Activated CD8-positive, alpha-beta T cell treated with anti-CD3 and anti-CD28 coated beads, Interleukin-2, amount 10 ng/mL, durations not matched to agents 7 days and 5 days (primary cell): ENCODE measurements around the gene NGFR. TPM values are rescaled to one million over a fixed set of nuclear protein-coding genes. Genes with fewer than 3 reads are reported as not detected.
"Not testable (repeated sequence)": the region's sequence is repeated elsewhere in the genome, so short reads cannot be mapped to it uniquely, and the experiment has no call there.

Experiments
- ATAC-seq: fragments of 150-1000 bp; cut with Tn5 transposase; one replicate; pipeline ENCODE4 v1.10.0; 2021; ENCODE audit warnings: moderate library complexity
- CTCF ChIA-PET: fragments of 350-600 bp; sonication (Branson Sonifier 250); formaldehyde crosslinking; loops from one replicate; lab custom pipeline; 2021; ENCODE audit warnings: antibody characterized with exemption; lab: Charles Lee
- POLR2A ChIA-PET: fragments of 350-600 bp; sonication (Branson Sonifier 250); formaldehyde crosslinking; loops from one replicate; lab custom pipeline; 2021; ENCODE audit warnings: antibody characterized with exemption; lab: Charles Lee
- DNase-seq: peaks from one replicate; pipeline ENCODE4 v3.0.0-alpha.2; 2020
- H3K27ac Mint-ChIP-seq: one replicate; pipeline ENCODE4 v1.8.0; 2021; ENCODE audit warnings: mild to moderate bottlenecking, mixed read lengths
- H3K27me3 Mint-ChIP-seq: one replicate; pipeline ENCODE4 v1.8.0; 2021; ENCODE audit warnings: low read depth, mixed read lengths
- H3K36me3 Mint-ChIP-seq: one replicate; pipeline ENCODE4 v1.8.0; 2021; ENCODE audit warnings: low read depth, mixed read lengths
- H3K4me1 Mint-ChIP-seq: one replicate; pipeline ENCODE4 v1.8.0; 2021; ENCODE audit warnings: low read depth, mixed read lengths
- H3K4me3 Mint-ChIP-seq: one replicate; pipeline ENCODE4 v1.8.0; 2021; ENCODE audit warnings: mild to moderate bottlenecking, mixed read lengths
- H3K9me3 Mint-ChIP-seq: one replicate; pipeline ENCODE4 v1.8.0; 2022; ENCODE audit warnings: mixed read lengths; ENCODE audit not compliant: insufficient read depth
- total RNA-seq, 2 experiments: library from RNA; stranded (reverse); gene quantifications; one replicate each; pipeline ENCODE4 v1.2.3, GENCODE V29; 2021

The NGFR gene
- total RNA-seq, 2 experiments from 2014 or later = 0.11 TPM; not detected in 1

DNA sequence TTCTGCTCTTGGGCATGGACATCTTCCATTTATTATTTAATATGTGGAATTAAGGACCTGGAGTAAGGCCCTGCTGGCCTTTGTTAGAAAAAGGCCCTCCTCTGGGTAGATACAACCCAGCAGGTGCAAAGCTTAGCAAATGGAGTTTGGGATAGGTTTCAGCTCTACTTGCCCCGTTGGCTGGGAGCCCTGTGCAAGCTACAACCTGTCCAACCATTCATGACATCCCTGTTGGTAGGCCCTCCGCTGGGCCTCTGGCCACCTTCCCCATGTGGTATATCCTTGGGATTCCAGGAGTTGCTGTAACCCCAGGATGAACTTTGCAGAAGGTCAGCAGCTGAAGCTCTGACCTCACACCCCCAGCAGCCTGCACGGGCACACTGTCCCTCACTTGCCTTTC is 6.4 kb downstream of the NGFR start:
- Mint-ChIP-seq H3K27me3 (peaks cover 61% of the 10 kb centered on the region), H3K27ac (no peak overlapping the region), H3K36me3 (no peaks in the 10 kb centered on the region), H3K4me3 (no peak overlapping the region), H3K9me3 (no peaks in the 10 kb centered on the region), H3K4me1 (peaks cover 14% of the 10 kb centered on the region)
- ATAC-seq = no peak
- DNase-seq = no peak
- ChIA-PET POLR2A (interaction anchor here (1.1 kb wide), 1 partner anchor 14 kb away, joined by 4 read pairs; no protein-coding TSS in a partner anchor), CTCF (interaction anchor here (0.9 to 2.1 kb wide), 2 partner anchors 13 to 55 kb away, joined by 3 to 7 read pairs; no protein-coding TSS in a partner anchor)

DNA sequence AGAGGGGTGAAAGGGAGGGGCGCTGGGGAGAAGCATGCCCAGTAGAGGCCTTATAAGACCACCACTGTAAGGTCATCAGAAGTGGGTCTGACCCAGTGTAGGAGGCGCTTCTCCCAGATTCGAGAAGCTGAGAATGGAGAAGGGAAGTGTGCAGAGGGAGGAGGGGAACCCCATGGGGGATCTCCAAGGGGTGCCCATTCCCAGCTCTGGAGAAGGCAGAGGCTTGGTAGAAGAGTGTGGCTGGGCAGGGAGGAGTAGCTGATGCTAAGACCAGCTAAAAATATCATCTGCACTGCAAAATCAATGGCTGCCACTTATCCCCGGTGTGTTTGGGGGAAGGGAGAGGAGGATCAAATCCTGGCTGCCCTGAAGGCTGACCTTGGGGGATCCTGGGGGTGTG is 7.2 kb downstream of the NGFR start:
- no peak for DNase-seq
- Mint-ChIP-seq H3K4me3 (no peak overlapping the region), H3K27me3 (peaks cover 55% of the 10 kb centered on the region), H3K9me3 (no peaks in the 10 kb centered on the region), H3K4me1 (peaks cover 7% of the 10 kb centered on the region), H3K36me3 (no peaks in the 10 kb centered on the region), H3K27ac (no peak overlapping the region)
- ChIA-PET CTCF (interaction anchor here (2.1 kb wide), 1 partner anchor 54 kb away, joined by 7 read pairs; no protein-coding TSS in a partner anchor), POLR2A (interaction anchor here (1.1 kb wide), 1 partner anchor 13 kb away, joined by 4 read pairs; no protein-coding TSS in a partner anchor)
- no peak for ATAC-seq

DNA sequence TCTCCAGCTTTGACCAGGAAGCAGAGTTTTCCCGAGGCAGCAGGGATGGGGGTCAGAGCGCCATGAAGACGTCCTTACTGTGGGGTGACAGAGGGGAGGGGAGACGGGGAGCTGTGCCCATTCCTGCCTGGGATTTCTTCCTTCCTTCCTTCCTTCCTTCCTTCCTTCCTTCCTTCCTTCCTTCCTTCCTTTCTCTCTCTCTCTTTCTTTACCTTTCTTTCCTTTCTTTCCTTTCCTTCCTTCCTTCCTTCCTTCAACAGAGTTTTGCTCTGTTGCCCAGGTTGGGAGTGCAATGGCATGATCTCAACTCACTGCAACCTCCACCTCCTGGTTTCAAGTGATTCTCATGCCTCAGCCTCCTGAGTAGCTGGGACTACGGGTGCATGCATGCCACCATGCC is 7.6 kb downstream of the NGFR start:
- ATAC-seq, DNase-seq, POLR2A ChIA-PET, H3K4me3 Mint-ChIP-seq, H3K9me3 Mint-ChIP-seq, H3K27ac Mint-ChIP-seq, H3K36me3 Mint-ChIP-seq, H3K4me1 Mint-ChIP-seq: not testable (repeated sequence)
- H3K27me3 Mint-ChIP-seq = peaks cover 53% of the 10 kb centered on the region
- CTCF ChIA-PET = interaction anchor here (2.1 kb wide), 1 partner anchor 54 kb away, joined by 7 read pairs; no protein-coding TSS in a partner anchor

DNA sequence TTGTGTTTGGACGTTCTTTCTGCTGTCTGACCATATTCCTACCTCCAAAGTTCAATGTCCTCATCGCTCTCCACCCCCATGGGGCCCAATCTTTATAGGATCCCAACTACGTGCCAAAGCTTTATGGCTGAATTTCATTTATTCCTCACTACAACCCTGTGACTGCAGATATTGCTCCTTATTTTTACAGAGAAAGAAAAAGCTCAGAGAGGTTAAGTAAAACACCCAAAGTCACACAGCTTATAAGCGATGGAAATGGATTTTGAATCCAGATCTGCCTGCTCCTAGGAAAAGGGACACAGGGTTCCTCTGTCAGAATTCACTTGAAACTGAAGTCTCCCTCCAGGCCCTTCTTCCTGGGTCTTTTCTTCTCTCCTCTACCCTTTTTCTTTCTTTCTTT is 9.3 kb downstream of the NGFR start:
- ATAC-seq (no peak), DNase-seq (no peak)
- no peaks in the 10 kb centered on the region for H3K36me3 Mint-ChIP-seq
- ChIA-PET CTCF (interaction anchor here (1.1 kb wide), 1 partner anchor 52 kb away, joined by 3 read pairs; no protein-coding TSS in a partner anchor), POLR2A (no interaction called here)
- no peaks in the 10 kb centered on the region for H3K4me1 Mint-ChIP-seq
- no peak overlapping the region for H3K4me3 Mint-ChIP-seq
- H3K27me3 Mint-ChIP-seq = peaks cover 40% of the 10 kb centered on the region
- no peaks in the 10 kb centered on the region for H3K9me3 Mint-ChIP-seq
- H3K27ac Mint-ChIP-seq = no peak overlapping the region

DNA sequence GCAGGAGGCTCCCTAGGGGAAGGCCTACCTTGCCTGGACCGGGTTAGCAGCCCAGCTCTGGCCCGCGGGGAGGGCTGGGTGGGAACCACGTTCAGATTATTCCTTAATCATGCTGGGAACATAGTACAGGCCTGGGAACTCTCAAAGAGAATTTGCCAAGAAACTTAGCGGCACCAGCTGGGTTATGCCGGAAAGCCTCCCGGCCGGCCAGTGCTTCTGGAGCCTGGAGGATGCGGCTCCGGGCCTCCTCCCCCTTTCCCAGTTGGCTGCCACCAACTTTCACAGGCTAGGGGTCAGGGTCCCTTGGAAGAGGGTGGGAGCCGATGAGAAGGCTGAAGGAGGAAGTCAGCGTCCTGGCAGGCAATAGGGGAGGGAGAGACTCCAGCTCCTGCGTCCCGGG is 10.8 kb downstream of the NGFR start:
- no peak for ATAC-seq
- ChIA-PET CTCF (interaction anchor here (0.9 kb wide), 1 partner anchor 52 kb away, joined by 3 read pairs; no protein-coding TSS in a partner anchor), POLR2A (interaction anchor here (0.5 kb wide), 1 partner anchor 288 kb away, joined by 3 read pairs; no protein-coding TSS in a partner anchor)
- DNase-seq = no peak
- no peak overlapping the region for H3K4me3 Mint-ChIP-seq
- H3K27ac Mint-ChIP-seq = no peak overlapping the region
- no peaks in the 10 kb centered on the region for H3K36me3 Mint-ChIP-seq
- H3K4me1 Mint-ChIP-seq = no peaks in the 10 kb centered on the region
- peaks cover 33% of the 10 kb centered on the region for H3K27me3 Mint-ChIP-seq
- no peaks in the 10 kb centered on the region for H3K9me3 Mint-ChIP-seq

DNA sequence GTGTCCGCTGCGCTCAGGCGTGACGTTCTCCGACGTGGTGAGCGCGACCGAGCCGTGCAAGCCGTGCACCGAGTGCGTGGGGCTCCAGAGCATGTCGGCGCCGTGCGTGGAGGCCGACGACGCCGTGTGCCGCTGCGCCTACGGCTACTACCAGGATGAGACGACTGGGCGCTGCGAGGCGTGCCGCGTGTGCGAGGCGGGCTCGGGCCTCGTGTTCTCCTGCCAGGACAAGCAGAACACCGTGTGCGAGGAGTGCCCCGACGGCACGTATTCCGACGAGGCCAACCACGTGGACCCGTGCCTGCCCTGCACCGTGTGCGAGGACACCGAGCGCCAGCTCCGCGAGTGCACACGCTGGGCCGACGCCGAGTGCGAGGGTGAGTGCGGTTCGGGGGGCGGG is 11.2 kb downstream of the NGFR start:
- DNase-seq (no peak), ATAC-seq (no peak)
- ChIA-PET POLR2A (no interaction called here), CTCF (interaction anchor here (3.2 kb wide), 1 partner anchor 10 kb away, joined by 12 read pairs; no protein-coding TSS in a partner anchor)
- Mint-ChIP-seq H3K4me3 (no peak overlapping the region), H3K27ac (no peak overlapping the region), H3K9me3 (no peaks in the 10 kb centered on the region), H3K36me3 (no peaks in the 10 kb centered on the region), H3K4me1 (no peaks in the 10 kb centered on the region), H3K27me3 (peaks cover 32% of the 10 kb centered on the region)

DNA sequence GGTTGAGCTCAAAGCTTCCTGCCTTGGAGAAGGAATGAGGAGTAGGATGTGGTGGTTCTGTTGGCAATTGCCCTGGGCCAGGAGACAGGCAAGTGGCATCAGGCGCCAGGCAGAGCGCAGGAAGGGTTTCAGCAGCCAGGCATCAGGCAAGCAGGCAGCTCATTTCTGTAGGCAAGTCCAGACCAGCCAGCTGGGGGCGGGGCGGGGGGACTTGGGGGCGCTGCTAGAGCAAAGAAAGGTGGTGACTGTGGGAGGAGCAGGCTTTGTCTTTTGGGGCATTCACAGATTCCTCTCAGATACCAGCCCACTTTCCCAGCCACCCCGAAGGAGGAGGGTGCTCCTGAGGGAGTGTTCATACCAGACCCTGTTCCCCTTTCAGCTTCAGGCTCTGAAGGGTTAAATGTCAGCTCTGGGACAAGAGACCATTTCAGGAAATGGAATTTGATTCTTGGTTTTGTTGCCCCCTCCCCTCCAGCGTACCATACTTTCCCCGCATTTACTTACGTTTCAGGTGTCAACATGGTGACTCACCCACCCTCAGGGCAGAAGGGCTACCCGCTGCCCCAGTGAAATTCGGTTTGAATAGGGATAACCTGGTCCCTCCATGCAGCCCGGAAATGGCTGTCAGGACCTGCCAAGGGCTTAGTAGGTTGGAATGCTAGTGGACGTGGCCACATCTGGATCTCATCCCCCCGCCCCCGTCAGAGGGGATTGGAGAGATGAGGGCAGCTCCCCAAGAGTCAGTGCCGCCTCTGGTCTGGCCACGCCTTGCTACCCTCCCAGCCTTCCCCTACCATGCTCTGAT is 13.2 kb downstream of the NGFR start:
- ATAC-seq (no peak), DNase-seq (no peak)
- ChIA-PET POLR2A (no interaction called here), CTCF (interaction anchor here (0.9 to 3.2 kb wide), 3 partner anchors 12 to 73 kb away, joined by 3 to 12 read pairs (median 3); no protein-coding TSS in a partner anchor)
- peaks cover 25% of the 10 kb centered on the region for H3K27me3 Mint-ChIP-seq
- H3K36me3 Mint-ChIP-seq = no peaks in the 10 kb centered on the region
- H3K27ac Mint-ChIP-seq = no peak overlapping the region
- H3K4me1 Mint-ChIP-seq = no peaks in the 10 kb centered on the region
- no peak overlapping the region for H3K4me3 Mint-ChIP-seq
- no peaks in the 10 kb centered on the region for H3K9me3 Mint-ChIP-seq

DNA sequence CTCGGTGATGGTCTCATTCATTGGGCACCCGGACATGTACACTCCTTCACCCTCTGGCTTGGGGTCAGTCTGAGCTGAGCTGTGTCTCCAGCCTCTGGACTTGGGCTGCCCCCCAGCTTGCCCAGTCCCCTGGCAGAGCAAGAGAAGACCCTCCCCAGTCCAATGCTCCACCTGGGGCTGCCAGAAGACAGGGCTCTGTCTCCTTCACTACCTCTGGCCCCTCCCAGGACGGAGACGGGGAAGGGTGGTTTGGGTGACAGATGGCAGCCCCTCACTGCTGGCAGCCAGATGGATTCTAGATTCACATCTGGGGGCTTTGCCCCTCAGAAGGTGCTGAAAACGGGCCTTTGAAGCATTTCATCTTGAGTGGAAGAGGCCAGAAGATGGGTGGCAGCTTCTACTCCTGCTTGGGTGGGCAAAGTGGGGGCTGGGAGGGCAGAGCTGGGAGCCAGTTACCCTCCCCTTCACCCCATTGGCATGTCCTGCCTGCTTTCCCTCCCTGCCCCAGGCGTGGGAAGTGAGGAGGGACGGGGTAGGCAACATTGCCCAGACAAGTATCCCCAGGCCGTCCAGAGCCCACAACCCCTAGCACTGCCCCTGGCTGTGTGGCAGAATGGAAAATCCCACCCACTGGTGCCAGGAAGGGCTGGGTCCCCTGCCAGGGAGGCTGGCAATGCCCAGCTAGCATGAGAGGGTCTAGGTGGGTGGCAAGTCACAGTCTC is 13.9 kb downstream of the NGFR start:
- H3K4me3 Mint-ChIP-seq = no peak overlapping the region

DNA sequence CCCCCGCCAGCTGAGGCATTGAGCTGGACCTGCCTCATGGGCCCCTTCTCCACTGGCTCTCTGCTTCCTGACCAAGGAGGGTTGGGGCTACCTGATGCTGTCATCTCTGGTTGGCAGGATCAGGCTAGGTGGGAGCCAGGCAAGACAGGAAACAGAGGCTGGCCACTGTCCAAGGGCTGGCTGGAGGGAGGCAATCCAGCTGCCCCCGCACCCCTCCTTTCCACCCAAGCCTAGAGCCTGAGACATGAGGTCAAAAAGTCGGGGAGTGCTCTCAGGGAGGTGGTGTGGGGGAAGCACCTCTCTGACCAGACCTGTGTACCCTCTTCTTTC is 14.5 kb downstream of the NGFR start:
- Mint-ChIP-seq H3K4me3 (no peak overlapping the region), H3K27me3 (peaks cover 16% of the 10 kb centered on the region), H3K4me1 (no peaks in the 10 kb centered on the region), H3K27ac (no peak overlapping the region), H3K36me3 (no peaks in the 10 kb centered on the region), H3K9me3 (no peaks in the 10 kb centered on the region)
- ATAC-seq (no peak), DNase-seq (no peak)
- POLR2A ChIA-PET = interaction anchor here (0.7 kb wide), 1 partner anchor 101 kb away, joined by 3 read pairs; no protein-coding TSS in a partner anchor
- CTCF ChIA-PET = interaction anchor here (1.4 kb wide), 1 partner anchor 47 kb away, joined by 6 read pairs; no protein-coding TSS in a partner anchor

More for the DNA sequence above, 13.9 kb downstream of the NGFR start:
- Mint-ChIP-seq H3K9me3 (no peaks in the 10 kb centered on the region), H3K4me1 (no peaks in the 10 kb centered on the region), H3K27ac (no peak overlapping the region), H3K27me3 (peaks cover 19% of the 10 kb centered on the region), H3K36me3 (no peaks in the 10 kb centered on the region)
- ATAC-seq (no peak), DNase-seq (no peak)
- ChIA-PET POLR2A (no interaction called here), CTCF (interaction anchor here (1.4 to 3.2 kb wide), 2 partner anchors 12 to 48 kb away, joined by 6 to 12 read pairs; no protein-coding TSS in a partner anchor)

DNA sequence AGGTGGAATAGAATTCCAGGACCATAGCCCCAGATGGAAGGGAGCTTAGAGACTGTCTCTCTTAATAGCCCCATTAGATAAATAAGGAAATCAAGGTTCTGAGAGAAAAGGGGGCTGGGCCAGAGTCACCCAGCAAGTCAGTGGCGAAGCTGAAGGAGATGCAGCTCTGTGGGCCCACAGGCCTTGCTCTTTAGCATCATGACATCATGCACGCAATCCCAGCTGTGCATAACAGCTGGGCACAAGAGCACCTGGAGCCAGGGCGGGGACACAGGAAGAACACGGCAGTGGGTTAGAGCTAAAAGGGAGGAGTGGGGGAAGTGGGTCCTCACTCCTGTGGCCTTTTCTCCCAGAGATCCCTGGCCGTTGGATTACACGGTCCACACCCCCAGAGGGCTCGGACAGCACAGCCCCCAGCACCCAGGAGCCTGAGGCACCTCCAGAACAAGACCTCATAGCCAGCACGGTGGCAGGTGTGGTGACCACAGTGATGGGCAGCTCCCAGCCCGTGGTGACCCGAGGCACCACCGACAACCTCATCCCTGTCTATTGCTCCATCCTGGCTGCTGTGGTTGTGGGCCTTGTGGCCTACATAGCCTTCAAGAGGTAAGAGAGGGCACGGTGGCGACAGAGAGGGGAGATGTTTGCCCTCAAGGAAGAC is 15.1 kb downstream of the NGFR start:
- no peaks in the 10 kb centered on the region for H3K36me3 Mint-ChIP-seq
- ChIA-PET POLR2A (interaction anchor here (0.7 kb wide), 1 partner anchor 102 kb away, joined by 3 read pairs; no protein-coding TSS in a partner anchor), CTCF (interaction anchor here (1.4 kb wide), 1 partner anchor 47 kb away, joined by 6 read pairs; no protein-coding TSS in a partner anchor)
- H3K9me3 Mint-ChIP-seq = no peaks in the 10 kb centered on the region
- H3K4me1 Mint-ChIP-seq = peaks cover 5% of the 10 kb centered on the region
- H3K27me3 Mint-ChIP-seq = peaks cover 14% of the 10 kb centered on the region
- H3K4me3 Mint-ChIP-seq = no peak overlapping the region
- no peak overlapping the region for H3K27ac Mint-ChIP-seq
- DNase-seq = no peak
- ATAC-seq = no peak

DNA sequence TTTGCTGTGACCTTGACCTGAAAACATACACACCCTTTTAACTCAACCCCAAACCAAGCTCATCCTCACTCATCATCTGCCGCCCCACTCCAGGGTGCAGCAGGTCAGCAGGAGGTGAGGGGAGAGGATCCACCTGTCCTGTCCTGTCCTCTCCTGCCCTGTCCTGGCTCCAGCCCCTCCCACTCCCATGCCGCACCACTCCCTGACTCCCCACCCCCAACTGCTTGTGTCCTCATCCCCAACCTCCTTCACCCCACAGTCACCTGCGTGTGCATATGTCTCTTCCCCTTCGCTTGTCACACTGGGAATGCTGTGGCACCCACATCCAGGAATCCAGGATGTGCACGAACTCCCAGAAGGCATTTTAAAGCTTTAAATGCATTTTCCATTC is 15.6 kb downstream of the NGFR start:
- ATAC-seq = no peak
- H3K27me3 Mint-ChIP-seq = peaks cover 10% of the 10 kb centered on the region
- peaks cover 7% of the 10 kb centered on the region for H3K4me1 Mint-ChIP-seq
- H3K4me3 Mint-ChIP-seq = no peak overlapping the region
- POLR2A ChIA-PET = interaction anchor here (0.6 kb wide), 1 partner anchor 274 kb away, joined by 5 read pairs; no protein-coding TSS in a partner anchor
- no peak for DNase-seq
- no peaks in the 10 kb centered on the region for H3K9me3 Mint-ChIP-seq
- CTCF ChIA-PET = interaction anchor here (1.4 to 1.6 kb wide), 2 partner anchors 46 to 47 kb away, joined by 3 to 6 read pairs; no protein-coding TSS in a partner anchor
- no peaks in the 10 kb centered on the region for H3K36me3 Mint-ChIP-seq
- no peak overlapping the region for H3K27ac Mint-ChIP-seq
